ENCODE measurements around the gene GSTCD.
"Not testable (repeated sequence)": the region's sequence is repeated elsewhere in the genome, so short reads cannot be mapped to it uniquely, and the experiment has no call there.

GSTCD gene

DNA sequence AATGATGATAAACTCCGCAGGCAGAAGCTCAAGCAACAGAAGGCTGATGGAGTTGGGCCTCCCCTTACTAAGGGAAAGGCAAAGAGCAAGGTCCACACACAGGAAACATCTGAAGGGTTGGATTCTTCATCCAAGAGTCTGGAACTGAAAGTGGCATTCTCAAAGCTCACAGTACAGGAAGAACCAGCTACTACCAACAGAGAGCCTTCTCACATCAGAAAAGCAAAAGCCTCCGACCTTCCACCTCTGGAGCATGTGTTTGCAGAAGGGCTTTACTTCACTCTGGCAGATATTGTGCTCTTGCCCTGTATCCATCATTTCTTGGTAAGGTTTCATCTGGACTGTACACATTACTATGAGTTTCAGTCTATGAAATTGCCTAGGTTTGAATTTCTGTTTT is 10.6 kb downstream of the GSTCD start:
- no peak for DNase-seq

- no peak for DNase-seq
Observed at GRCh38 chr4:105725623-105726022, 17.0 kb downstream of the GSTCD start.

- DNase-seq = not testable (repeated sequence)
Observed at GRCh38 chr4:105729895-105730294, 21.3 kb downstream of the GSTCD start.

DNA sequence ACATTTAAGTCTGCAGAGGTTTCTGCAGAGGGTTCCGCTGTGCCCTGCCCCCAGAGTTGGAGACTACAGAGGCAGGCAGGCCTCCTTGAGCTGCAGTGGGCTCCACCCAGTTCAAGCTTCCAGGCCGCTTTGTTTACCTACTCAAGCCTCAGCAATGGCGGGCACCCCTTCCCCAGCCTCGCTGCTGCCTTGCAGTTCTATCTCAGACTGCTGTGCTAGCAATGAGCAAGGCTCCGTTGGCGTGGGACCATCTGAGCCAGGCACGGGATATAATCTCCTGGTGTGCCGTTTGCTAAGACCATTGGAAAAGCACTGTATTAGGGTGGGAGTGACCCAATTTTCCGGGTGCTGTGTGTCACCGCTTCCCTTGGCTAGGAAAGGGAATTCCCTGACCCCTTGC is 26.6 kb downstream of the GSTCD start:
- not testable (repeated sequence) for DNase-seq

- no peak for DNase-seq
Observed at GRCh38 chr4:105741548-105741947, 33.0 kb downstream of the GSTCD start.

- no peak for DNase-seq
Observed at GRCh38 chr4:105748222-105748621, 39.6 kb downstream of the GSTCD start.

DNA sequence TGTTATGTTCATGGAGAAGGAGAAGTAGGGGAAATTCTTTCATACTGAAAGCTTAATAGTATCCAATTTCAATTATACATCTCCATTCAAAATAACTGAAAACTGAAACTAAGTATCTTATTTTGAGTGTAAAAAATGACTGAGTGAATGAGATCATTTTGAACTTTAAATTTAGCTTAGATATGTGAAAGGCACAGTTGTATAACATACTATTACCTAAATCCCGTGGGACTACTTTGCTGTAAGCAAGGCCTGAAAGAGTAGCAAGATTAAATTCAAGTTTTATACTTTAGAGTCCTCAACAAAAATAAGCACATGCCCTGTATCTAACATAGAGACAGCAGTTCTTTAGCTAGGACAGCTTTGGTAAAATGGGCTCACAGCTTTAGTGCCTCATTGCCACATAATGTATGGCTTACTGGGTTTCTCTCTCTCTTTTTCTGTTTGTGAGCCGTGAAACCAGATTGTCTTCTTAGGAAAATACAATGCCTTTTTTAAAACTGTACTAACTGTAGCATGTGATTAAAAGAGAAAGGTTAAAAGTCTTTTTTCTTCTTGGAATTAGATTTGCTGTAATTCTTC is 43.2 kb downstream of the GSTCD start:
- DNase-seq = no peak

- DNase-seq = no peak
Observed at GRCh38 chr4:105753361-105753760, 44.8 kb downstream of the GSTCD start.

DNA sequence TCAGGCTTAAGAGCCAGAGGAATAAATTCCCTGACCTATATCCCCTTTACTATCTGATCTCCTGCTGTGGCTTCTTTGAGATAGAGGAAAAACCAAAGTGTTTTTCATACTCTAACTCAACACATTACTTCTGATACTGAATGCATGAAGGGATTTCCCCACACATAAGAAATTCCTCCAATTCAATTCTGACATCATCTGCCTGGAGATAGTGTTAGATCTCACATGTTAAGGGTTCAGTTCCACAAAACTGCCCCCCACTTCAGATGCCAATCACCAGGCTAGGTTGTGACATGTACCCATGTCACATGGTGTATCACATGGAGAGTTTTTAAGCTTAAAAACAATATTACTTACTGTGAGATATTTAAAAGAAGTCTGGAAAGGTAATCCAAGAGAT is 46.8 kb downstream of the GSTCD start:
- no peak for DNase-seq

DNA sequence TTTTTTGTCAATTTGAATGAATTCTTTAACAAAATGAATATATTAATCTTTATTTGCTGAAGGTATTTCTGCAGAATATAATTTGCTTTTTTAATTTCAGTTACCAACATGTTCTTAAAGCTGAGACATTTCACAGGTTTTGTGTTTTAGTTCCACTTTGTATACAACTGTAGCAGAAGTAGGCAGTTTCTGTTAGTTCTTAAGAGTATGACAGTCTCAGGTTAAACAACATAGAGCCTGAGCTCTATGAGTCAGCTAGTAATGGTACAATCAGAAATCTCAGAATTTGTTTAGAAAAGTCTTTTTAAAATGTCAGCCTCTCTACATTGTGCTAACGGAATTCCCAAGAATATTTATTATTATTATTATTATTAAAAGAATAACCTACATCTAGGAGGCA is 50.4 kb downstream of the GSTCD start:
- DNase-seq = no peak

DNA sequence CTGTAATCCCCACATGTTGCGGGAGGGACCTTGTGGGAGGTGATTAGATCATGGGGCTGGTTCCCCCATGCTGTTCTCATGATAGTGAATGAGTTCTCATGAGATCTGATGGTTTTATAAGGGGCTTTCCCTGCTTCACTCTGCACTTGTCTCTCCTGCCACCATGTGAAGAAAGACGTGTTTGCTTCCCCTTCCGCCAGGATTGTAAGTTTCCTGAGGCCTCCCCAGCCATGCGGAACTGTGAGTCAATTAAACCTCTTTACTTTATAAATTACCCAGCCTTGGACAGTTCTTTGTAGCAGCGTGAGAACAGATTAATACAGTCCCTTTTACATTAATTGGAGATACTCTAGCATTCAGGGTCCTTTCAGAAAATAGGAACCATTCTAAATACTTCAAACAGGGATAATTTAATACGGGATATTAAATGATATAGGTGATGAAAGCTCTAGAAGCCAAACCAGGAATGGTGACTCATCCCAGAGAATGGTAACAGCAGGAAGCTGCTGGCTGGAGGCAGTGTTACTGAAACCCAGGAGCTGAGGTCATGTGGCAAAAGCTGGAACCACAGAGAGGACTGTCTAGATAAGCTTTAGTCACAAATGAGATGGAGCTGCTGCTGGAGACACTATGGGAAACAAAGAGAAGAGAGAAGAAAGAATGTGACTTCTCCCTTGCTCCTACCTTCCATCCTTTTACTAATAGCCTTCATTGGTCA is 57.3 kb downstream of the GSTCD start:
- no peak for DNase-seq

DNA sequence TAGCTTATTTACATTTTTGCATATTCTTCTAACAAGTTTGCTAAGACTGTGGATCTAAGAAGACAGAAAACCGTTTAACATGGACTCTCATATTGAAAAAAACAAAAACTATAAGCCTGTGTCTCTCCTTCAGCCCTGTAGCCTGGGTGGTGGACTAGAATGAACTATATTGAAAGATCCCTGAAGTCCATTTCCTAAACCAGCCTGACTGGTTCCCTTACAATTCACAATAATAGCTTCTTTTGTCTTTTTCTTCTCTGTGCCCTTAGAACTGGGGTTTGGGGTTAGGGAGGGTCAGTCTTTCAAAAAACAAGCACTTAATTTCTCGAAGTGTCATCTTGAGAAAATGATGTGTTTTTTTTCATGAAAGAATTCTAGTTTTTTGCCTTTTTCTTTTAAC is 59.0 kb downstream of the GSTCD start:
- DNase-seq = no peak

- not testable (repeated sequence) for DNase-seq
Observed at GRCh38 chr4:105770524-105770923, 61.9 kb downstream of the GSTCD start.

- not testable (repeated sequence) for DNase-seq
Observed at GRCh38 chr4:105772065-105772464, 63.5 kb downstream of the GSTCD start.

DNA sequence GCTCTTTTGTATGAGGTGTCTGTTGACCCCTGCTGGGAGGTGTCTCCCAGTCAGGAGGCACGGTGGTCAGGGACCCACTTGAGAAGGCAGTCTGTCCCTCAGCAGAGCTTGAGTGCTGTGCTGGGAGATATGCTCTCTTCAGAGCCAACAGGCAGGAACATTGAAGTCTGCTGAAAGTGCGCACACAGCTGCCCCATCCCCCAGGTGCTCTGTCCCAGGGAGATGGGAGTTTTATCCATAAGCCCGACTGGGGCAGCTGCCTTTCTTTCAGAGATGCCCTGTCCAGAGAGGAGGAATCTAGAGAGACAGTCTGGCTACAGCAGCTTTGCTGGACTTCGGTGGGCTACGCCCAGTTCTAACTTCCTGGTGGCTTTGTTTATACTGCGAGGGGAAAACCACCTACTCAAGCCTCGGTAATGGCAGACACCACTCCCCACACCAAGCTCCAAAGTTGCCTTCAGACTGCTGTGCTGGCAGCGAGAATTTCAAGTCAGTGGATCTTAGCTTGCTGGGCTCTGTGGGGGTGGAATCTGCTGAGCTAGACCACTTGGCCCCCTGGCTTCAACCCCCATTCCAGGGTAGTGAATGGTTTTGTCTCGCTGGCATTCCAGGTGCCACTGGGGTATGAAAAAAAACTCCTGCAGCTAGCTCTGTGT is 67.3 kb downstream of the GSTCD start:
- not testable (repeated sequence) for DNase-seq

DNA sequence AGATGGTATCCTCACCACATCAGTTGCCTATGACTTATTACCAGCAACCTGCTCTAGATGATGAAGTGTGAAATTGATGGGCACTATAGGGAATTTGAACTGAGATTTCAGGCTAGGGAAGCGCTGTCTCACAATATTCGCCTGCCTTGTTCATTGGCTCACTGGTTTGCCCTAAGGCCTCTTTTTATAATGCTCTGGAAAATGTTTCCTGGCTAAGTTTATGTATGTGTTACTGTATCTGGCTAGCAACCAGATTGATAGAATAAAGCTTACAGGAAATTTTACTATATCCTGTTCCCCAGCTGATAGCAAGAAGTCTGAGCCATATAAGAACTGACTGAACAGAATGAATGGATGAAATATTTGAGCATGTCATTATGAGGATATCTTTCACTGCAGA is 71.6 kb downstream of the GSTCD start:
- DNase-seq = no peak

DNA sequence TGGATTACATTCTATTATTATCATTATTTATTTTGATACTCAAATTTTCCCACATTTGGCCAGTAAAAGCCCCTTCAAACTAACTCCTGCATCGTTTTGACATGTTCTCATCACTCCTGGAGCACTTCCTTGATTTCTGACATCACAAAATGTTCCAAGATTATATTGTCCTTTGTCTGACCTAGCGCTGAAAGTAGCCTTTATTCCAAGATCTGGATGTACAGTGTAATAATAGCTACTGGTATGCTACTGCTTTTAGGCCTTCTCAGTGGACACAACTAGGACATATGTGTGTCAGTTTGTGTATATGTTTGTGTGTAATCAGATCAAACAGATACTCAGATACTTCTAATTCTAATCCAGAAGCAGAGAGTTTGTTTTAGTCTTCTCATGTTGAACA is 76.2 kb downstream of the GSTCD start:
- no peak for DNase-seq

GRCh38 chr4:105785792-105786191 is 77.2 kb downstream of the GSTCD start:
- no peak for DNase-seq

GRCh38 chr4:105786748-105787147 is 78.2 kb downstream of the GSTCD start:
- no peak for DNase-seq

DNA sequence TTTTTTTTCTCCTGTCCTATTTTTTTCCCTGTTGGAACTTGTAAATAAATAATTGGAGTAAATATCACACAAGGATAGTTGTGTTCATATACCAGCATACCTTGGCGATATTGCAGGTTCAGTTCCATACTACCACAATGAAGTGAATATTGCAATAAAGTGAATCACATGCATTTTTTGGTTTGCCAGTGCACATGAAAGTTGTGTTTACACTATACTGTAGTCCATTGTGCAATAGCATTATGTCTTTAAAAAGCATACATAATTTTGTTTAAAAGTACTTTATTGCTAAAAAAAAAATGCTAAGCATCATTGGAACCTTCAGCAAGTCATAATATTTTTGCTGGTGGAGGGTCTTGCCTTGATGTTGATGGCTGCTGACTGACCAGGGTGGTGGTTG is 88.6 kb downstream of the GSTCD start:
- DNase-seq = no peak

DNA sequence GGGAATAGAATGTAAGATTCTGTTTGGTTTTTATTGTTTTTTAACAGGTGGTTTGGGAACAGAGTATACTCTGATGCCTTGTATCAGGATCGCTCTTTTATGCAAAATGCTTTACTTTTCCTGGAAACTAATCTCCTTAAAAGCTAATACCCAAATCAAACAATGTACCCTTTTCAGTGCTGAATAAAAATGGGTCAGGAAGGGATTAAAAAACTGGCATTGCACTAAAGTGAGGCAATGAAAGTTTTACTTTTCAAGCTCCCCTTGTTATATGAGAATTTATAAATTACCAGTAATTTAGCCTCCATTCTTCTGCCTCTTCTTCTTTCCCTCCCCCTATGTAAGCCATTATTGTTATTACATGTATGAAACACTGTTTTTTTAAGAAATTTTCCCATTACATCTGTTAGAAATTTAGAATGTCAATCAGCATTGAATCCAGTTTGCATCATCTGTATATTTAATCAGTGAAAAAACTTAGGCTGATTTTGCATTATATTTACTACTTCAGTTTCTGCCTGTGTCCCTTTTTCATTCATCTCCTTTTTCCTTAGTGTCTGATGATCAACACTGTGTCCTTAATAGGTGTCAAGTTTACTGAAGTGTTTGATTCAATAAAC is 97.0 kb downstream of the GSTCD start:
- DNase-seq = no peak

GRCh38 chr4:105807496-105807895 is 98.9 kb downstream of the GSTCD start:
- no peak for DNase-seq

DNA sequence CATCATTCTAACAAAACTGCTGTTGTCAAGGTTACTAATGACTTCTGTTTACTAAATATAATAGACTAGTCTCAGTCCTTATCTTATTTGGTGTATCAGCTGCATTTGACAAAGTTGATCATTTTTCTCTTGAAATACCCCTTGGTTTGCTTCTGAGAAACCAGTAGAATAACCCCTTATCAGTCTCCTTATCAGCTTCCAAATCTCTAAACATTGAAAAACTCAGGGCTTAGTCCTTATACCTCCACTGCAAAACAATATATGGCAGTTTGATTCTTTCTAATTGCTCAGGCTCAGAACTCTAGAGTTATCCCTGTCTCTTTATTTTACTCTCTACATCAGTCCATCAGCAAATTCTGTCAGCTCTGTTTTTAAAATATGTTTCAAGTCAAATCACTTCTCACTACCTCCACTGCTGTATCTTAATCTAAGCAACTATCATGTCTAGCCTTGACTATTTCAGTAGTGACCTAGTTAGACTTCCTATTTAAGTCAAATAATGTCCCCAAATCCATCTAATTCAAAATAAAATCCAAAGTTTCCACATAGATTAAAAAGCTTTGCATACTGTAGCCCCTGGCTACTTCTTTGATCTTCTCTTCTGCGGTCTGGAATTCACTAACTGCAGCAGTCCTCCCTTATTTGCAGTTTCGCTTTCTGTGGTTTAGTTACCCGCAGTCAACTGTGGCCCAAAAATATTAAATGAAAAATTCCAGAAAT is 99.6 kb downstream of the GSTCD start:
- DNase-seq = no peak

DNA sequence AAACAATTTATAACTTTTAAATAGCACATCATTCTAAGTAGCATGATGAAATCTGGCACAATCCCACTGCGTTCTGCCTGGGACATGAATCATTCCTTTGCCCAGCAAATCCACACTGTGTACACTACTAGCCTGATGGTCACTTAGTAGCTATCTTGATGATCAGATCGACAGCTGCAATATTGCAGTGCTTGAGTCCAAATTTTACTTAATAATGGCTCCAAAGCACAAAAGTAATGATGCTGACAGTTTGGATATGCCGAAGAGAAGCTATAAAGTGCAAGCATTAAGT is 100.1 kb downstream of the GSTCD start:
- no peak for DNase-seq
